ENCODE results near the gene ACSL1.

GRCh38 chr4:184795214-184795844, 30.4 kb downstream of the ACSL1 start:
- no peak for TF ChIP-seq CTCF (IDR thresholded peaks at IDR 0.05)
- TF ChIP-seq EP300 (IDR thresholded peaks at IDR 0.05) = no peak
- no peak for TF ChIP-seq POLR2AphosphoS5 (IDR thresholded peaks at IDR 0.05)
